Loucy (cell line): ENCODE measurements around the gene SFRP5.

ENCODE experiments used
- H2AFZ ChIP-seq: fragments of 200-600 bp; sonication (generic); 2 replicates; pipeline ENCODE4 v1.6.0; 2016; ENCODE audit warnings: antibody characterized with exemption, mild to moderate bottlenecking, low read length, moderate library complexity
- H3F3A ChIP-seq: fragments of 200-600 bp; 2 replicates; pipeline ENCODE4 v1.6.0; 2016; ENCODE audit warnings: antibody characterized with exemption, low read depth, mild to moderate bottlenecking
- H3K27me3 ChIP-seq: fragments of 200-600 bp; sonication (generic); 2 replicates; pipeline ENCODE4 v1.6.1; 2014; ENCODE audit warnings: low read length, mild to moderate bottlenecking; ENCODE audit not compliant: insufficient read depth, poor library complexity, severe bottlenecking
- H3K36me3 ChIP-seq: fragments of 200-600 bp; sonication (generic); 2 replicates; pipeline ENCODE4 v1.6.1; 2016; ENCODE audit warnings: low read length; ENCODE audit not compliant: insufficient read depth
- H3K4me1 ChIP-seq: fragments of 200-600 bp; sonication (generic); 2 replicates; pipeline ENCODE4 v1.5.1; 2014; ENCODE audit warnings: low read length, mild to moderate bottlenecking; ENCODE audit not compliant: insufficient read depth, poor library complexity, severe bottlenecking
- H3K4me2 ChIP-seq: fragments of 200-600 bp; sonication (generic); 2 replicates; pipeline ENCODE4 v1.6.0; 2014; ENCODE audit warnings: antibody characterized with exemption, low read length, low read depth, mild to moderate bottlenecking; ENCODE audit not compliant: poor library complexity, severe bottlenecking
- H3K4me3 ChIP-seq: fragments of 200-600 bp; sonication (generic); 2 replicates; pipeline ENCODE4 v1.5.1; 2014; ENCODE audit warnings: low read length, mild to moderate bottlenecking, mixed read lengths; ENCODE audit not compliant: poor library complexity, severe bottlenecking
- H3K79me2 ChIP-seq: fragments of 200-600 bp; sonication (generic); 2 replicates; pipeline ENCODE4 v1.6.1; 2014; ENCODE audit warnings: low read length; ENCODE audit not compliant: insufficient read depth
- H3K9ac ChIP-seq: fragments of 200-600 bp; sonication (generic); 2 replicates; pipeline ENCODE4 v1.6.0; 2014; ENCODE audit warnings: mild to moderate bottlenecking, low read depth, low read length, moderate library complexity; ENCODE audit not compliant: poor library complexity, severe bottlenecking
- H3K9me2 ChIP-seq: fragments of 200-600 bp; sonication (generic); replicated peaks from 2 replicates; pipeline ENCODE4 v1.6.1; 2016; ENCODE audit warnings: low read depth, low read length, mixed read lengths
- H3K9me3 ChIP-seq: fragments of 200-600 bp; sonication (generic); 2 replicates; pipeline ENCODE4 v1.6.1; 2014; ENCODE audit warnings: mild to moderate bottlenecking, antibody characterized with exemption, low read length, low read depth; ENCODE audit not compliant: insufficient read depth
- H4K20me1 ChIP-seq: fragments of 200-600 bp; sonication (generic); 2 replicates; pipeline ENCODE4 v1.6.0; 2014; ENCODE audit warnings: antibody characterized with exemption, low read length, mild to moderate bottlenecking; ENCODE audit not compliant: insufficient read depth, poor library complexity, severe bottlenecking
- CTCF ChIP-seq: fragments of 200-600 bp; sonication (generic); conservative IDR thresholded peaks from 2 replicates; pipeline ENCODE4 v1.5.1; 2014; ENCODE audit warnings: mild to moderate bottlenecking, antibody characterized with exemption, low read length
- EZH2phosphoT487 ChIP-seq: fragments of 200-600 bp; IDR thresholded peaks from 2 replicates; pipeline ENCODE4 v1.6.1; 2018; ENCODE audit warnings: antibody characterized with exemption, mild to moderate bottlenecking, moderate library complexity, borderline replicate concordance

SFRP5 gene

GRCh38 chr10:97733256-97733655 is 38.5 kb downstream of the SFRP5 start:
- no peak overlapping the region for H2AFZ ChIP-seq
- H3K4me3 ChIP-seq: no peak overlapping the region
- no peaks in the 10 kb centered on the region for H3K36me3 ChIP-seq
- no peaks in the 10 kb centered on the region for H3K9me3 ChIP-seq
- H3K9me2 ChIP-seq: no peaks in the 10 kb centered on the region
- H4K20me1 ChIP-seq: peaks cover 12% of the 10 kb centered on the region
- no peaks in the 10 kb centered on the region for H3F3A ChIP-seq
- H3K9ac ChIP-seq: no peak overlapping the region
- TF ChIP-seq EZH2phosphoT487 (no peak), CTCF (no peak)
- H3K4me2 ChIP-seq: no peak overlapping the region
- H3K27me3 ChIP-seq: no peaks in the 10 kb centered on the region
- peaks cover 13% of the 10 kb centered on the region for H3K79me2 ChIP-seq
- H3K4me1 ChIP-seq: peaks cover 12% of the 10 kb centered on the region

- Histone ChIP-seq H3K4me2 (no peak overlapping the region), H3K79me2 (peaks cover under 1% of the 10 kb centered on the region; the same call in 1 of the 2 replicates), H2AFZ (no peak overlapping the region), H3K9ac (no peak overlapping the region), H3K36me3 (no peaks in the 10 kb centered on the region), H3K9me3 (no peaks in the 10 kb centered on the region), H3K9me2 (no peaks in the 10 kb centered on the region), H3K4me1 (peaks cover 5% of the 10 kb centered on the region), H3K27me3 (no peaks in the 10 kb centered on the region), H3K4me3 (no peak overlapping the region), H3F3A (no peaks in the 10 kb centered on the region), H4K20me1 (no peaks in the 10 kb centered on the region)
- TF ChIP-seq EZH2phosphoT487 (no peak), CTCF (0 out of 2 replicates have a peak, but pooled peaks have one; percentile 21)
These were observed 39.8 kb downstream of the SFRP5 start for GRCh38 chr10:97732052-97732359.

- H3K4me3 ChIP-seq: no peak overlapping the region
- no peaks in the 10 kb centered on the region for H3K36me3 ChIP-seq
- peak overlapping the region; percentile 16; the same call in 1 of the 2 replicates for H2AFZ ChIP-seq
- H3K27me3 ChIP-seq: no peaks in the 10 kb centered on the region
- TF ChIP-seq CTCF (peak; percentile 94), EZH2phosphoT487 (no peak)
- H3K9ac ChIP-seq: no peak overlapping the region
- H3F3A ChIP-seq: no peaks in the 10 kb centered on the region
- no peaks in the 10 kb centered on the region for H3K9me3 ChIP-seq
- H3K9me2 ChIP-seq: no peaks in the 10 kb centered on the region
- H3K4me2 ChIP-seq: no peak overlapping the region
- no peaks in the 10 kb centered on the region for H3K79me2 ChIP-seq
- H3K4me1 ChIP-seq: peaks cover 2% of the 10 kb centered on the region
- no peaks in the 10 kb centered on the region for H4K20me1 ChIP-seq
These were observed 40.3 kb downstream of the SFRP5 start for GRCh38 chr10:97731346-97732051.
